ENCODE measurements around the gene DGKB. TPM values are rescaled to one million over a fixed set of nuclear protein-coding genes. Genes with fewer than 3 reads are reported as not detected.
A peak's percentile ranks its signal among the peaks of the same experiment; 100 is the strongest.

The DGKB gene
- total RNA-seq, 1 experiment from 2014 or later = 1.9 TPM

- Mint-ChIP-seq H3K9me3 (peaks cover 4% of the 10 kb centered on the region; the same call in 1 of the 2 replicates), H3K27ac (no peak overlapping the region), H3K4me3 (no peak overlapping the region), H3K36me3 (no peaks in the 10 kb centered on the region), H3K27me3 (ENCODE audit: low read depth) (no peaks in the 10 kb centered on the region), H3K4me1 (peaks cover 14% of the 10 kb centered on the region; the same call in 1 of the 2 replicates)
- TF ChIP-seq EMX1 (CRISPR knock-in tag; IDR thresholded peaks at IDR 0.05) (no peak), ZNF317 (CRISPR knock-in tag; IDR thresholded peaks at IDR 0.05; ENCODE audit: borderline replicate concordance, low read depth) (no peak), CBFB (CRISPR knock-in tag; IDR thresholded peaks at IDR 0.05; ENCODE audit: low read depth) (no peak), MAX (CRISPR knock-in tag; IDR thresholded peaks at IDR 0.05) (no peak), ZSCAN18 (CRISPR knock-in tag; IDR thresholded peaks at IDR 0.05) (no peak), ZMAT4 (CRISPR knock-in tag; IDR thresholded peaks at IDR 0.05) (no peak), TP53 (CRISPR knock-in tag; IDR thresholded peaks at IDR 0.05) (no peak)
- no peak for ATAC-seq
- ChIA-PET POLR2A (no interaction called here), CTCF (no interaction called here)
- no peak for DNase-seq (ENCODE audit: low spot score)
Observed at GRCh38 chr7:14385074-14385473, 517.5 kb downstream of the DGKB start.

GRCh38 chr7:14381936-14382335, 520.6 kb downstream of the DGKB start:
- ATAC-seq = no peak
- ChIA-PET POLR2A (interaction anchor here (0.6 kb wide), 1 partner anchor 991 kb away, joined by 3 read pairs; no protein-coding TSS in a partner anchor), CTCF (no interaction called here)
- no peak for DNase-seq (ENCODE audit: low spot score)
- no peak for TF ChIP-seq ZSCAN18 (CRISPR knock-in tag; IDR thresholded peaks at IDR 0.05)
- TF ChIP-seq CREB1 (CRISPR knock-in tag; IDR thresholded peaks at IDR 0.05) = no peak
- TF ChIP-seq MXD4 (CRISPR knock-in tag; IDR thresholded peaks at IDR 0.05; ENCODE audit: borderline replicate concordance) = no peak
- no peak for TF ChIP-seq ZNF423 (CRISPR knock-in tag; IDR thresholded peaks at IDR 0.05)
- TF ChIP-seq ATF6 (CRISPR knock-in tag; IDR thresholded peaks at IDR 0.05) = no peak
- no peak for TF ChIP-seq TEAD1 (CRISPR knock-in tag; IDR thresholded peaks at IDR 0.05)
- TF ChIP-seq NR1H2 (CRISPR knock-in tag; IDR thresholded peaks at IDR 0.05) = no peak
- TF ChIP-seq ESRRA (CRISPR knock-in tag; IDR thresholded peaks at IDR 0.05; ENCODE audit: borderline replicate concordance) = no peak
- Mint-ChIP-seq H3K4me1 (peaks cover 13% of the 10 kb centered on the region; the same call in 1 of the 2 replicates), H3K27ac (0 out of 2 replicates have a peak overlapping the region, but pooled peaks have one; percentile 9), H3K27me3 (ENCODE audit: low read depth) (no peaks in the 10 kb centered on the region), H3K4me3 (no peak overlapping the region), H3K9me3 (peaks cover 4% of the 10 kb centered on the region; the same call in 1 of the 2 replicates), H3K36me3 (no peaks in the 10 kb centered on the region)

GRCh38 chr7:14381306-14381705, 521.2 kb downstream of the DGKB start:
- no peak for ATAC-seq
- ChIA-PET CTCF (no interaction called here), POLR2A (no interaction called here)
- H3K4me1 Mint-ChIP-seq = peaks cover 20% of the 10 kb centered on the region
- DNase-seq (ENCODE audit: low spot score) = no peak
- no peak overlapping the region for H3K4me3 Mint-ChIP-seq
- H3K9me3 Mint-ChIP-seq = peaks cover 4% of the 10 kb centered on the region; the same call in 1 of the 2 replicates
- H3K36me3 Mint-ChIP-seq = no peaks in the 10 kb centered on the region
- no peak overlapping the region for H3K27ac Mint-ChIP-seq
- no peaks in the 10 kb centered on the region for H3K27me3 Mint-ChIP-seq (ENCODE audit: low read depth)
- TF ChIP-seq RORB (CRISPR knock-in tag; IDR thresholded peaks at IDR 0.05) (no peak), ETV6 (CRISPR knock-in tag; IDR thresholded peaks at IDR 0.05) (no peak), ERG (CRISPR knock-in tag; IDR thresholded peaks at IDR 0.05) (no peak), TEAD4 (CRISPR knock-in tag; IDR thresholded peaks at IDR 0.05) (no peak), PRDM15 (CRISPR knock-in tag; IDR thresholded peaks at IDR 0.05) (no peak), EMX1 (CRISPR knock-in tag; IDR thresholded peaks at IDR 0.05) (no peak), MAX (CRISPR knock-in tag; IDR thresholded peaks at IDR 0.05) (no peak), ATF3 (CRISPR knock-in tag; conservative IDR thresholded peaks at IDR 0.05) (no peak), NR3C1 (CRISPR knock-in tag; conservative IDR thresholded peaks at IDR 0.05; ENCODE audit: low read depth) (no peak)
